SK-N-DZ (cell line): ENCODE measurements around the gene NCR2.

Experiments used
- DNase-seq: peaks from one replicate; pipeline ENCODE4 v3.0.0-alpha.2; 2015; ENCODE audit warnings: low spot score
- small RNA-seq, 2 experiments: library from RNA; depleted of rRNA; stranded (forward); fragments of <200 nt; gene quantifications; one replicate each; pipeline ENCODE3, GENCODE V24; 2014

NCR2 gene

DNA sequence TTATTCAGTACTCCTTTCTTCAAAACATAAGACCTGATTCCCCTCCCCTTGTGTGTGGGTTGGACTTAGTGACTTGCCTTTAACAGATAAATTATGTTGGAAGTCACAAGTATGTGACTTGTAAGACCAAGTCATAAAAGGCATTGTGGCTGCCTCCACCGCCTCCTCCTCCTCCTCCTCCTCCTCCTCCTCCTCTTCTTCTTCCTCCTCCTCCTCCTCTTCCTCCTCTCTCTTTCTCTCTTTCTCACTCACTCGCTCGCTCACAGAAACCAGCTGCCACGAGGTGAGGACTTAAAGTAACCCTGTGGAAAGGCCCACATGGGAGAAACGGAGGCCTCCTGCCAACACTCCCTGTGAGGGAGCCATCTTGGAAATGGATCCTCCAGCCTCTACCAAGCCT, 64.0 kb downstream of the NCR2 start:
- DNase-seq: no peak

Small RNA genes within 50 kb of the gene (small RNA-seq; reads per million reads assigned to genes)
- 0 reads per million in 2 experiments for gene RNU6-643P
